Measurements from ENCODE around the gene NET1.
"Not testable (repeated sequence)": the region's sequence is repeated elsewhere in the genome, so short reads cannot be mapped to it uniquely, and the experiment has no call there.

Gene NET1
- 17.8 to 50.6 reads per million in 2 donors for total RNA-seq

GRCh38 chr10:5412277-5412941, at the start of gene NET1:
Gene NET1, plus strand, starts transcription at chr10:5412557. Its CDS starts 136 bp downstream, at chr10:5412693.
- peak; percentile 21 to 81 (median 55) for DNase-seq

- no peak for DNase-seq
Measured at GRCh38 chr10:5362873-5363272, 49.5 kb upstream of the NET1 start.

GRCh38 chr10:5364374-5364773, 48.0 kb upstream of the NET1 start:
- DNase-seq = no peak

GRCh38 chr10:5364890-5365338, 47.4 kb upstream of the NET1 start, which contains the start of gene UCN3:
Gene UCN3, plus strand, starts transcription at chr10:5364966. Its CDS starts 8,755 bp downstream, at chr10:5373721.
- no peak for DNase-seq

GRCh38 chr10:5365928-5366327, 46.4 kb upstream of the NET1 start:
- no peak for DNase-seq

GRCh38 chr10:5369362-5370158, 42.8 kb upstream of the NET1 start:
- DNase-seq = no peak

- no peak for DNase-seq
Measured at GRCh38 chr10:5370493-5371352, 41.6 kb upstream of the NET1 start.

- no peak for DNase-seq
Measured at GRCh38 chr10:5373307-5373706, 39.0 kb upstream of the NET1 start.

GRCh38 chr10:5373891-5374611, 38.3 kb upstream of the NET1 start:
- DNase-seq = no peak

- no peak for DNase-seq
Measured at GRCh38 chr10:5376450-5376849, 35.9 kb upstream of the NET1 start.

GRCh38 chr10:5379202-5379601, 33.2 kb upstream of the NET1 start:
- DNase-seq = not testable (repeated sequence)

- not testable (repeated sequence) for DNase-seq
Measured at GRCh38 chr10:5380395-5380794, 32.0 kb upstream of the NET1 start.

GRCh38 chr10:5381187-5381586, 31.2 kb upstream of the NET1 start:
- DNase-seq = peak in 1 of 5 experiments; percentile 3

- no peak for DNase-seq
Measured at GRCh38 chr10:5385224-5385623, 27.1 kb upstream of the NET1 start.

- peak in 1 of 5 experiments; percentile 47 for DNase-seq
Measured at GRCh38 chr10:5387169-5387568, 25.2 kb upstream of the NET1 start.

GRCh38 chr10:5390607-5391205, 21.7 kb upstream of the NET1 start:
- DNase-seq = no peak

GRCh38 chr10:5391790-5392189, 20.6 kb upstream of the NET1 start:
- DNase-seq = no peak

GRCh38 chr10:5393529-5393928, 18.8 kb upstream of the NET1 start:
- no peak for DNase-seq

- no peak for DNase-seq
Measured at GRCh38 chr10:5395168-5395567, 17.2 kb upstream of the NET1 start.

GRCh38 chr10:5396556-5397300, 15.6 kb upstream of the NET1 start:
- no peak for DNase-seq

- DNase-seq = no peak
Measured at GRCh38 chr10:5399332-5399731, 13.0 kb upstream of the NET1 start.
